Skeletal muscle tissue (tissue), 4 donors: Measurements from ENCODE around the gene SMCP. TPM values are rescaled to one million over a fixed set of nuclear protein-coding genes. Genes with fewer than 3 reads are reported as not detected.

ENCODE experiments used
- H3K27ac ChIP-seq: one replicate; pipeline ENCODE4 v1.7.0; 2013; ENCODE audit warnings: mild to moderate bottlenecking, low read depth, low read length, inconsistent platforms
- H3K27me3 ChIP-seq, 3 donors: one replicate each; pipeline ENCODE4 v1.7.0; 2013; ENCODE audit warnings: low read length in 3 of 3; ENCODE audit not compliant: control insufficient read depth in 3 of 3, insufficient read depth in 3 of 3
- H3K36me3 ChIP-seq, 3 donors: one replicate each; pipeline ENCODE4 v1.7.0; 2013; ENCODE audit warnings: low read length in 3 of 3; ENCODE audit not compliant: control insufficient read depth in 3 of 3, insufficient read depth in 3 of 3
- H3K4me1 ChIP-seq, 3 donors: one replicate each; pipeline ENCODE4 v1.7.0; 2013; ENCODE audit warnings: low read length in 3 of 3, mild to moderate bottlenecking in 3 of 3; ENCODE audit not compliant: control insufficient read depth in 3 of 3, insufficient read depth in 3 of 3
- H3K4me3 ChIP-seq, 3 donors: one replicate each; pipeline ENCODE4 v1.7.0; 2013; ENCODE audit warnings: low read length in 3 of 3
- H3K9ac ChIP-seq, 3 donors: one replicate each; pipeline ENCODE4 v1.7.0; 2013; ENCODE audit warnings: low read length in 3 of 3, mild to moderate bottlenecking in 3 of 3, moderate library complexity in 2 of 3, low read depth in 1 of 3
- H3K9me3 ChIP-seq, 3 donors: one replicate each; pipeline ENCODE4 v1.7.0; 2013; ENCODE audit warnings: low read length in 3 of 3; ENCODE audit not compliant: control insufficient read depth in 3 of 3
- total RNA-seq: library from RNA; depleted of rRNA; stranded (reverse); fragments of >200 nt; gene quantifications from one replicate; pipeline ENCODE4 v1.2.3, GENCODE V29; 2014
- donor health status: Osteomylitis.

Gene SMCP
- total RNA-seq, 1 donor from 2014 or later, result not detected

GRCh38 chr1:152933196-152933595 is 55.1 kb downstream of the SMCP start:
- H3K36me3 ChIP-seq, result no peaks in the 10 kb centered on the region
- no peak overlapping the region for H3K9ac ChIP-seq
- no peak overlapping the region for H3K4me3 ChIP-seq
- no peaks in the 10 kb centered on the region for H3K27me3 ChIP-seq
- no peak overlapping the region for H3K27ac ChIP-seq
- H3K9me3 ChIP-seq, result peaks cover 0 to 2% (median 0%) of the 10 kb centered on the region in 3 donors
- no peaks in the 10 kb centered on the region for H3K4me1 ChIP-seq

Other genes starting within 250 kb of the SMCP start
- not detected for gene LCE2D, start 214.9 kb upstream of the SMCP start, total RNA-seq
- not detected for gene LCE2C, start 203.0 kb upstream of the SMCP start, total RNA-seq
- gene LCE2B, start 192.2 kb upstream of the SMCP start, total RNA-seq, result not detected
- not detected for gene LCE2A, start 180.0 kb upstream of the SMCP start, total RNA-seq
- not detected for gene LCE4A, start 170.2 kb upstream of the SMCP start, total RNA-seq
- gene KPRP, start 120.3 kb upstream of the SMCP start, total RNA-seq, result not detected
- gene LCE1F, start 103.2 kb upstream of the SMCP start, total RNA-seq, result not detected
- not detected for gene LCE1E, start 92.1 kb upstream of the SMCP start, total RNA-seq
- gene LCE1D, start 81.6 kb upstream of the SMCP start, total RNA-seq, result not detected
- not detected for gene LCE1C, start 71.7 kb upstream of the SMCP start, total RNA-seq
- not detected for gene LCE1B, start 66.4 kb upstream of the SMCP start, total RNA-seq
- not detected for gene LCE1A, start 50.8 kb upstream of the SMCP start, total RNA-seq
- gene LCE6A, start 35.5 kb upstream of the SMCP start, total RNA-seq, result not detected
- not detected for gene LCE7A, start 18.3 kb upstream of the SMCP start, total RNA-seq
- gene IVL, start 30.2 kb downstream of the SMCP start, total RNA-seq, result not detected
- gene SPRR5, start 68.9 kb downstream of the SMCP start, total RNA-seq, result not detected
- not detected for gene SPRR4, start 92.3 kb downstream of the SMCP start, total RNA-seq
- gene SPRR1A, start 105.8 kb downstream of the SMCP start, total RNA-seq, result not detected
- not detected for gene SPRR3, start 123.4 kb downstream of the SMCP start, total RNA-seq
- gene SPRR1B, start 152.9 kb downstream of the SMCP start, total RNA-seq, result not detected
- gene SPRR2D, start 162.8 kb downstream of the SMCP start, total RNA-seq, result not detected
- gene SPRR2A, start 179.2 kb downstream of the SMCP start, total RNA-seq, result not detected
- gene SPRR2B, start 193.3 kb downstream of the SMCP start, total RNA-seq, result not detected
- gene SPRR2E, start 216.2 kb downstream of the SMCP start, total RNA-seq, result not detected
- gene SPRR2F, start 235.2 kb downstream of the SMCP start, total RNA-seq, result not detected